ENCODE results near the gene CCSER1. TPM values are rescaled to one million over a fixed set of nuclear protein-coding genes. Genes with fewer than 3 reads are reported as not detected.

Gene CCSER1
- polyA plus RNA-seq, 5 donors, result 1.7 to 5.2 (median 2.7) TPM

GRCh38 chr4:90545380-90545779 lies 418.2 kb downstream of the CCSER1 start:
- DNase-seq, result no peak

GRCh38 chr4:90546114-90546513 lies 418.9 kb downstream of the CCSER1 start:
- no peak for DNase-seq

- DNase-seq, result no peak
Observed at GRCh38 chr4:90570615-90571014, 443.4 kb downstream of the CCSER1 start.

- DNase-seq, result no peak
Observed at GRCh38 chr4:90572996-90573395, 445.8 kb downstream of the CCSER1 start.

GRCh38 chr4:90575371-90575770 lies 448.2 kb downstream of the CCSER1 start:
- DNase-seq, result no peak

- peak in 1 of 2 donors; percentile 25 for DNase-seq
Observed at GRCh38 chr4:90580326-90580725, 453.1 kb downstream of the CCSER1 start.

- DNase-seq, result no peak
Observed at GRCh38 chr4:90582087-90582486, 454.9 kb downstream of the CCSER1 start.

GRCh38 chr4:90584051-90584450 lies 456.9 kb downstream of the CCSER1 start:
- no peak for DNase-seq

GRCh38 chr4:90585961-90586360 lies 458.8 kb downstream of the CCSER1 start:
- DNase-seq, result no peak

- no peak for DNase-seq
Observed at GRCh38 chr4:90586799-90587198, 459.6 kb downstream of the CCSER1 start.

GRCh38 chr4:90597927-90598326 lies 470.7 kb downstream of the CCSER1 start:
- no peak for DNase-seq

- no peak for DNase-seq
Observed at GRCh38 chr4:90598741-90599140, 471.5 kb downstream of the CCSER1 start.

GRCh38 chr4:90602726-90603125 lies 475.5 kb downstream of the CCSER1 start:
- DNase-seq, result no peak

- DNase-seq, result no peak
Observed at GRCh38 chr4:90603540-90603939, 476.3 kb downstream of the CCSER1 start.

- DNase-seq, result no peak
Observed at GRCh38 chr4:90606781-90607180, 479.6 kb downstream of the CCSER1 start.

GRCh38 chr4:90614371-90614770 lies 487.2 kb downstream of the CCSER1 start:
- DNase-seq, result no peak

- no peak for DNase-seq
Observed at GRCh38 chr4:90621080-90621479, 493.9 kb downstream of the CCSER1 start.

- no peak for DNase-seq
Observed at GRCh38 chr4:90624781-90625180, 497.6 kb downstream of the CCSER1 start.

GRCh38 chr4:90641861-90642599 lies 514.8 kb downstream of the CCSER1 start:
- no peak for DNase-seq

- DNase-seq, result no peak
Observed at GRCh38 chr4:90643156-90643555, 516.0 kb downstream of the CCSER1 start.

- DNase-seq, result no peak
Observed at GRCh38 chr4:90648311-90648710, 521.1 kb downstream of the CCSER1 start.

GRCh38 chr4:90648791-90649190 lies 521.6 kb downstream of the CCSER1 start:
- no peak for DNase-seq

GRCh38 chr4:90660672-90661071 lies 533.5 kb downstream of the CCSER1 start:
- DNase-seq, result no peak

- DNase-seq, result no peak
Observed at GRCh38 chr4:90670183-90670582, 543.0 kb downstream of the CCSER1 start.

Data from right lung (tissue), 5 donors.